Parathyroid adenoma (tissue), 2 donors: ENCODE measurements around the gene KCTD3.

Experiments
- H2AFZ ChIP-seq: fragments of 300-600 bp; sonication (generic); one replicate; pipeline ENCODE4 v1.7.0; 2017; ENCODE audit warnings: antibody characterized with exemption, mild to moderate bottlenecking
- H3K27ac ChIP-seq: fragments of 300-600 bp; sonication (generic); one replicate; pipeline ENCODE4 v1.7.0; 2017
- H3K27me3 ChIP-seq: fragments of 300-600 bp; sonication (generic); one replicate; pipeline ENCODE4 v1.7.0; 2017; ENCODE audit warnings: low read length; ENCODE audit not compliant: control insufficient read depth, insufficient read depth
- H3K36me3 ChIP-seq: fragments of 300-600 bp; sonication (generic); one replicate; pipeline ENCODE4 v1.7.0; 2017; ENCODE audit warnings: low read length; ENCODE audit not compliant: control insufficient read depth, insufficient read depth
- H3K4me1 ChIP-seq: fragments of 300-600 bp; sonication (generic); one replicate; pipeline ENCODE4 v1.7.0; 2017; ENCODE audit warnings: control low read depth
- H3K4me2 ChIP-seq: fragments of 300-600 bp; sonication (generic); one replicate; pipeline ENCODE4 v1.7.0; 2017; ENCODE audit warnings: low read length
- H3K4me3 ChIP-seq: fragments of 300-600 bp; sonication (generic); one replicate; pipeline ENCODE4 v1.7.0; 2017; ENCODE audit warnings: low read depth, low read length
- H3K79me2 ChIP-seq: fragments of 300-600 bp; sonication (generic); one replicate; pipeline ENCODE4 v1.7.0; 2017; ENCODE audit warnings: control low read depth
- H3K9ac ChIP-seq: fragments of 300-600 bp; sonication (generic); one replicate; pipeline ENCODE4 v1.7.0; 2017; ENCODE audit warnings: mild to moderate bottlenecking
- H3K9me3 ChIP-seq: fragments of 300-600 bp; sonication (generic); one replicate; pipeline ENCODE4 v1.7.0; 2017; ENCODE audit warnings: low read length; ENCODE audit not compliant: control insufficient read depth
- CTCF ChIP-seq: fragments of 300-600 bp; sonication (generic); IDR thresholded peaks from one replicate; pipeline ENCODE4 v1.7.0; 2017; ENCODE audit warnings: antibody characterized with exemption, mild to moderate bottlenecking
- donor health status: primary hyperparathyroidism.

The KCTD3 gene

GRCh38 chr1:215551806-215552205 is 15.3 kb upstream of the KCTD3 start:
- Histone ChIP-seq H3K9ac (no peak overlapping the region), H3K4me3 (no peak overlapping the region), H3K36me3 (no peaks in the 10 kb centered on the region), H3K27ac (no peak overlapping the region), H3K4me1 (no peaks in the 10 kb centered on the region), H3K9me3 (no peaks in the 10 kb centered on the region), H3K4me2 (no peak overlapping the region), H2AFZ (no peak overlapping the region), H3K27me3 (no peaks in the 10 kb centered on the region), H3K79me2 (no peaks in the 10 kb centered on the region)
- no peak for TF ChIP-seq CTCF

GRCh38 chr1:215554865-215555264 is 12.2 kb upstream of the KCTD3 start:
- Histone ChIP-seq H3K27ac (no peak overlapping the region), H3K4me1 (no peaks in the 10 kb centered on the region), H3K4me3 (no peak overlapping the region), H3K9me3 (no peaks in the 10 kb centered on the region), H3K36me3 (no peaks in the 10 kb centered on the region), H3K4me2 (no peak overlapping the region), H3K79me2 (no peaks in the 10 kb centered on the region), H3K27me3 (no peaks in the 10 kb centered on the region), H2AFZ (no peak overlapping the region), H3K9ac (no peak overlapping the region)
- no peak for TF ChIP-seq CTCF

- no peak overlapping the region for H2AFZ ChIP-seq
- H3K4me1 ChIP-seq, result no peaks in the 10 kb centered on the region
- no peaks in the 10 kb centered on the region for H3K36me3 ChIP-seq
- H3K4me2 ChIP-seq, result no peak overlapping the region
- H3K9ac ChIP-seq, result no peak overlapping the region
- H3K4me3 ChIP-seq, result no peak overlapping the region
- H3K27me3 ChIP-seq, result no peaks in the 10 kb centered on the region
- TF ChIP-seq CTCF, result no peak
- no peaks in the 10 kb centered on the region for H3K79me2 ChIP-seq
- no peak overlapping the region for H3K27ac ChIP-seq
- no peaks in the 10 kb centered on the region for H3K9me3 ChIP-seq
Measured at GRCh38 chr1:215555531-215555930, 11.6 kb upstream of the KCTD3 start.

- Histone ChIP-seq H3K9ac (no peak overlapping the region), H3K9me3 (no peaks in the 10 kb centered on the region), H3K27ac (no peak overlapping the region), H3K79me2 (no peaks in the 10 kb centered on the region), H3K27me3 (no peaks in the 10 kb centered on the region), H3K4me3 (no peak overlapping the region), H3K4me1 (no peaks in the 10 kb centered on the region), H3K36me3 (no peaks in the 10 kb centered on the region), H3K4me2 (no peak overlapping the region), H2AFZ (no peak overlapping the region)
- TF ChIP-seq CTCF, result no peak
Measured at GRCh38 chr1:215556996-215557395, 10.1 kb upstream of the KCTD3 start.

- Histone ChIP-seq H3K27me3 (no peaks in the 10 kb centered on the region), H3K4me1 (no peaks in the 10 kb centered on the region), H3K9ac (no peak overlapping the region), H3K4me2 (no peak overlapping the region), H3K36me3 (no peaks in the 10 kb centered on the region), H3K4me3 (no peak overlapping the region), H3K9me3 (no peaks in the 10 kb centered on the region), H2AFZ (no peak overlapping the region), H3K27ac (no peak overlapping the region), H3K79me2 (no peaks in the 10 kb centered on the region)
- TF ChIP-seq CTCF, result no peak
Measured at GRCh38 chr1:215557504-215557903, 9.6 kb upstream of the KCTD3 start.
